Upper lobe of right lung (tissue), 1 donor: ENCODE measurements around the gene KIAA2012. TPM values are rescaled to one million over a fixed set of nuclear protein-coding genes. Genes with fewer than 3 reads are reported as not detected.

ENCODE experiments used
- ATAC-seq: fragments of 200-7000 bp; cut with Tn5 transposase; one replicate; pipeline ENCODE4 v1.9.1; 2020; ENCODE audit warnings: mild to moderate bottlenecking, moderate library complexity
- DNase-seq: peaks from one replicate; pipeline ENCODE4 v3.0.0-alpha.2; 2020
- H3K27ac ChIP-seq: fragments of 200-600 bp; one replicate; pipeline ENCODE4 v1.8.0; 2022
- H3K27me3 ChIP-seq: fragments of 200-600 bp; one replicate; pipeline ENCODE4 v1.8.0; 2022; ENCODE audit warnings: mild to moderate bottlenecking
- H3K36me3 ChIP-seq: fragments of 200-600 bp; one replicate; pipeline ENCODE4 v1.8.0; 2022
- H3K4me1 ChIP-seq: fragments of 200-600 bp; one replicate; pipeline ENCODE4 v1.8.0; 2022
- H3K4me3 ChIP-seq: fragments of 200-600 bp; one replicate; pipeline ENCODE4 v1.8.0; 2022; ENCODE audit warnings: mild to moderate bottlenecking
- H3K9me3 ChIP-seq: fragments of 200-600 bp; one replicate; pipeline ENCODE4 v1.8.0; 2022
- CTCF ChIP-seq: fragments of 200-600 bp; IDR thresholded peaks from one replicate; pipeline ENCODE4 v1.8.0; 2022; ENCODE audit warnings: antibody characterized with exemption
- intact Hi-C: fragments of 100-400 bp; cut with DNase I; formaldehyde crosslinking; loops from one replicate; pipeline ENCODE4 v1.11.0; 2022
- long read RNA-seq: library from polyadenylated mRNA; unstranded; transcript quantifications from one replicate; pipeline ENCODE4 v2.0.0, GENCODE V29; 2021
- total RNA-seq: library from RNA; stranded (reverse); fragmentation: NEBNext Ultra II Directional; extraction: Animal tissue kit (Norgen Biotek cat#: 25700); gene quantifications from one replicate; pipeline ENCODE4 v1.2.1, GENCODE V29; 2021
- donor health status: DM: no; HTN: yes; CAD: no; lungs with severe emphysema.

Gene KIAA2012
- not detected for total RNA-seq
- long read RNA-seq: 0 reads

DNA sequence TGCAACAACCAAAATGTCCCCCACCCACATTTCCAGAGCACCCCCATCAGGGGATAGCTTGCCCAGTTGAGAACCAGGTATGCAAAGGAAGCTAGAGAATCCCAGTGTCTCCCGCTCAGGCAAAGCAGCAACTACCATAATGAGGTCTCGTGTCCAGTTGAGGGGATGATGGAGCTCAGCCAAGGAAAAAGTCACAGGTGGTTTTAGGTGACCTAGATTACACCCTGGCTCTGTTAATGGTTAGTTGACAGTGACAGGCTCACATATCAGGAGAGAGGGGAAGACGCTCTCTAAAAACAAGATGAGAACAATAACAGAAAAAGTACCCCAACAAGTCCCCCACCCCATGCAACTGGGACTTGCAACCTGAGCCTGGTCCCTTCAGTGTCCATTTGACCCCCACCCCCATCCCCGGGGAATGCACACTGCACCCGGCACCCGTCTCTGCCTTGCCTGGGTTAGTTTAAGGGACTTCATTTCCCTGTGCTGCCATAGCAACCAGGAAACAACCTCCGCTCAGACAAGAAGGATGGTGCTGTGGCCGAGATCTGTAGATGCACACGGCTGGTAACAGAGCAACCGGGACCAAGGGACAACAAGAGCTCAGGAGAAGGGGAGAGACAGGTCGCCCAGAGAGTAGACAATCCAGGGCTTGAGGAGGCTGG is at the start of gene KIAA2012:
Gene KIAA2012 (plus strand): TSS at position 519 of the 665 bp plus-strand sequence. CDS start 373 bp downstream, outside the sequence.
- Histone ChIP-seq H3K36me3 (no peaks in the 10 kb centered on the region), H3K27me3 (no peaks in the 10 kb centered on the region), H3K9me3 (no peaks in the 10 kb centered on the region), H3K27ac (no peak within 1 kb of the TSS), H3K4me1 (no peaks in the 10 kb centered on the region), H3K4me3 (no peak within 1 kb of the TSS)
- TF ChIP-seq CTCF: no peak
- intact Hi-C loops: no loop called here
- ATAC-seq: no peak
- DNase-seq: no peak

DNA sequence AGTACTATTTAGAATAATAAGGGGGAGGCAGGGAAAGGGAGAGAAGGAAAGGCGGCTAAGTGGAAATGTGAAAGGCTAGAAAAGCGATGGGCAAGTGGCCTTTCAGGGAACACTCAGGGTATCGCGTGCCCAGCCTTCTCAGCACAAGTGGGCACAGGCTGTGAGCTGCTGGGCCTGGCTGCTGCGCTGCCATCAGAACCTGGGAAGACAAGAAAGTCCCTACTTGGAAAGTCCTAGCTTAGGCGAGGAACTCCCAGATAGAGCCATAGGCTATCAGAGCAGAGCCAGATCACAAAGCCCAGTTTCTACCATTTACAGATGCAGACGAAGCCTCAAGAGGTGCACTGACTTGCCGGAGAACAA is 49.2 kb upstream of the KIAA2012 start:
- intact Hi-C loops: no loop called here
- peak overlapping the region; percentile 30 for H3K27ac ChIP-seq
- H3K4me3 ChIP-seq: no peak overlapping the region
- ATAC-seq (peak; percentile 80), DNase-seq (peak; percentile 78)
- H3K36me3 ChIP-seq: no peaks in the 10 kb centered on the region
- no peaks in the 10 kb centered on the region for H3K4me1 ChIP-seq
- no peaks in the 10 kb centered on the region for H3K9me3 ChIP-seq
- TF ChIP-seq CTCF: no peak
- no peaks in the 10 kb centered on the region for H3K27me3 ChIP-seq

- ATAC-seq: no peak
- no peak overlapping the region for H3K27ac ChIP-seq
- H3K4me1 ChIP-seq: no peaks in the 10 kb centered on the region
- intact Hi-C loops: no loop called here
- no peak for TF ChIP-seq CTCF
- no peaks in the 10 kb centered on the region for H3K9me3 ChIP-seq
- no peak overlapping the region for H3K4me3 ChIP-seq
- no peak for DNase-seq
- H3K27me3 ChIP-seq: no peaks in the 10 kb centered on the region
- no peaks in the 10 kb centered on the region for H3K36me3 ChIP-seq
These were observed 48.2 kb upstream of the KIAA2012 start for GRCh38 chr2:202024871-202025270.

DNA sequence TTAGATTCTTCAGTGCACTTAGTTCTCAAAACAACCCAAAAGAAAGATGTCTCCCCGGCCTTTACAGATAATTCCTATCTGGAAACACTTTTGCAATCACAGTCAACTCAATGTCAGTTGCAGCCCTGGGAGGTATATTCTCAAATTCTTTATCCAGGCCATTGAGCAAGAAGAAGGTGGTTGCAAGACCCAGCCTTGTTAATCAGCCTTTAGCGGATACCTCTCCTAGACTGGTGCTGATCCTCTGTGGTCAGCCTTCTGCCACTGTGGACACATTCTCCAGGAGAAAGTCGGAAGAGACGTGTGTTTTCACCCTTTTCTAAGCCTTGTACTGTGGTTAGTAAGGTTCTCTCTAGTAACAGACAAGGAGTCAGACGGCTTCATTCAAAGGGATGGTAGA is 47.2 kb upstream of the KIAA2012 start:
- TF ChIP-seq CTCF: no peak
- H3K4me1 ChIP-seq: no peaks in the 10 kb centered on the region
- H3K27me3 ChIP-seq: no peaks in the 10 kb centered on the region
- H3K9me3 ChIP-seq: no peaks in the 10 kb centered on the region
- no peak overlapping the region for H3K4me3 ChIP-seq
- intact Hi-C loops: no loop called here
- ATAC-seq (no peak), DNase-seq (no peak)
- H3K36me3 ChIP-seq: no peaks in the 10 kb centered on the region
- no peak overlapping the region for H3K27ac ChIP-seq

GRCh38 chr2:202026507-202026906 is 46.5 kb upstream of the KIAA2012 start:
- intact Hi-C loops: no loop called here
- H3K27me3 ChIP-seq: no peaks in the 10 kb centered on the region
- no peak for TF ChIP-seq CTCF
- no peak overlapping the region for H3K27ac ChIP-seq
- H3K4me1 ChIP-seq: no peaks in the 10 kb centered on the region
- DNase-seq: no peak
- no peaks in the 10 kb centered on the region for H3K36me3 ChIP-seq
- no peak for ATAC-seq
- no peak overlapping the region for H3K4me3 ChIP-seq
- H3K9me3 ChIP-seq: no peaks in the 10 kb centered on the region

- no peak for TF ChIP-seq CTCF
- DNase-seq (no peak), ATAC-seq (no peak)
- Histone ChIP-seq H3K27ac (no peak overlapping the region), H3K4me1 (peaks cover 11% of the 10 kb centered on the region), H3K27me3 (peaks cover 7% of the 10 kb centered on the region), H3K9me3 (no peaks in the 10 kb centered on the region), H3K4me3 (no peak overlapping the region), H3K36me3 (no peaks in the 10 kb centered on the region)
- intact Hi-C loops: no loop called here
These were observed 42.4 kb upstream of the KIAA2012 start for GRCh38 chr2:202030691-202031090.
